HepG2 (cell line): ENCODE data around the gene TBC1D20. TPM values are rescaled to one million over a fixed set of nuclear protein-coding genes. Genes with fewer than 3 reads are reported as not detected.

ENCODE experiments used
- AKNA ChIP-seq: sonication (generic); formaldehyde crosslinking; IDR thresholded peaks from 2 replicates; pipeline ENCODE4 v1.4.0; 2020; ENCODE audit warnings: missing genetic modification reagents, borderline replicate concordance
- ATF2 ChIP-seq: sonication (generic); formaldehyde crosslinking; IDR thresholded peaks from 2 replicates; pipeline ENCODE4 v1.4.0; 2020; ENCODE audit warnings: missing genetic modification reagents
- CTCF ChIP-seq: sonication (generic); formaldehyde crosslinking; IDR thresholded peaks from 2 replicates; pipeline ENCODE4 v1.5.0; 2020; ENCODE audit warnings: mild to moderate bottlenecking, missing genetic modification reagents, moderate library complexity
- FUBP1 ChIP-seq: sonication (generic); formaldehyde crosslinking; IDR thresholded peaks from 2 replicates; pipeline ENCODE4 v1.5.1; 2020; ENCODE audit warnings: missing genetic modification reagents, mild to moderate bottlenecking, borderline replicate concordance
- MAFG ChIP-seq: sonication (generic); formaldehyde crosslinking; IDR thresholded peaks from 2 replicates; pipeline ENCODE4 v1.5.1; 2020; ENCODE audit warnings: mild to moderate bottlenecking, missing genetic modification reagents
- MTA1 ChIP-seq: sonication (generic); formaldehyde crosslinking; IDR thresholded peaks from 2 replicates; pipeline ENCODE4 v1.4.0; 2020; ENCODE audit warnings: missing genetic modification reagents, mild to moderate bottlenecking, borderline replicate concordance
- MTA3 ChIP-seq: sonication (generic); formaldehyde crosslinking; IDR thresholded peaks from 2 replicates; pipeline ENCODE4 v1.4.0; 2020; ENCODE audit warnings: missing genetic modification reagents
- PCBP2 ChIP-seq: fragments of 200-400 bp; formaldehyde crosslinking; optimal IDR thresholded peaks from 2 replicates; pipeline ENCODE3; 2018; ENCODE audit warnings: low read length, low read depth; ENCODE audit not compliant: poor library complexity, severe bottlenecking
- RFXAP ChIP-seq: sonication (generic); formaldehyde crosslinking; IDR thresholded peaks from 2 replicates; pipeline ENCODE4 v1.4.0; 2020; ENCODE audit warnings: missing genetic modification reagents, borderline replicate concordance
- SMC3 ChIP-seq: IDR thresholded peaks from 2 replicates; pipeline ENCODE4 v1.6.1; 2011; ENCODE audit warnings: low read length, improper control_type of control experiment
- ZKSCAN5 ChIP-seq: sonication (generic); formaldehyde crosslinking; IDR thresholded peaks from 2 replicates; pipeline ENCODE4 v1.5.1; 2020; ENCODE audit warnings: mild to moderate bottlenecking, missing genetic modification reagents
- ZNF136 ChIP-seq: sonication (generic); formaldehyde crosslinking; IDR thresholded peaks from 2 replicates; pipeline ENCODE4 v1.8.1; 2022; ENCODE audit warnings: low read depth, mild to moderate bottlenecking, moderate library complexity, missing genetic modification reagents
- ZNF232 ChIP-seq: sonication (generic); formaldehyde crosslinking; IDR thresholded peaks from 2 replicates; pipeline ENCODE4 v1.4.0; 2020; ENCODE audit warnings: missing genetic modification reagents, borderline replicate concordance
- ZNF251 ChIP-seq: sonication (generic); formaldehyde crosslinking; IDR thresholded peaks from 2 replicates; pipeline ENCODE4 v1.9.0; 2021; ENCODE audit warnings: mild to moderate bottlenecking, missing genetic modification reagents
- ZNF335 ChIP-seq: sonication (generic); formaldehyde crosslinking; IDR thresholded peaks from 2 replicates; pipeline ENCODE4 v1.4.0; 2020; ENCODE audit warnings: missing genetic modification reagents
- ZNF790 ChIP-seq: sonication (generic); formaldehyde crosslinking; IDR thresholded peaks from 2 replicates; pipeline ENCODE4 v1.8.0; 2022; ENCODE audit warnings: missing genetic modification reagents, mild to moderate bottlenecking, borderline replicate concordance
- polyA plus RNA-seq, 8 experiments: library from polyadenylated mRNA; depleted of rRNA in 3 of 8; stranded (reverse) in 7 of 8; unstranded in 1 of 8; fragments of >200 nt; fragmentation: Illumina TruSeq in 4 of 8; extraction: Trizol in 4 of 8; gene quantifications; 2 replicates each; pipeline versions ENCODE4 v1.2.1 to v1.2.3, GENCODE V29; 2011 to 2016; ENCODE audit warnings: low read depth in 4 of 8, missing spikeins in 1 of 8, mixed read lengths in 1 of 8; ENCODE audit not compliant: insufficient read depth in 1 of 8
- total RNA-seq, 5 experiments: library from RNA; depleted of rRNA; stranded (reverse); fragments of >200 nt; fragmentation: Illumina TruSeq; extraction: Trizol; gene quantifications; 2 replicates each; pipeline ENCODE4 v1.2.3, GENCODE V29; 2016; ENCODE audit warnings: low read depth in 1 of 5
- TF ChIP-seq, protein P1 (sequence below): fragments of 450-650 bp; IDR thresholded peaks from 2 replicates; pipeline ENCODE4 v1.6.1; 2017

Gene TBC1D20
- total and polyA plus RNA-seq, 2 of the 13 experiments (the other 11 are each of a cell fraction or from before 2014, with no cell fraction given) = 36.6 to 47.1 TPM

DNA sequence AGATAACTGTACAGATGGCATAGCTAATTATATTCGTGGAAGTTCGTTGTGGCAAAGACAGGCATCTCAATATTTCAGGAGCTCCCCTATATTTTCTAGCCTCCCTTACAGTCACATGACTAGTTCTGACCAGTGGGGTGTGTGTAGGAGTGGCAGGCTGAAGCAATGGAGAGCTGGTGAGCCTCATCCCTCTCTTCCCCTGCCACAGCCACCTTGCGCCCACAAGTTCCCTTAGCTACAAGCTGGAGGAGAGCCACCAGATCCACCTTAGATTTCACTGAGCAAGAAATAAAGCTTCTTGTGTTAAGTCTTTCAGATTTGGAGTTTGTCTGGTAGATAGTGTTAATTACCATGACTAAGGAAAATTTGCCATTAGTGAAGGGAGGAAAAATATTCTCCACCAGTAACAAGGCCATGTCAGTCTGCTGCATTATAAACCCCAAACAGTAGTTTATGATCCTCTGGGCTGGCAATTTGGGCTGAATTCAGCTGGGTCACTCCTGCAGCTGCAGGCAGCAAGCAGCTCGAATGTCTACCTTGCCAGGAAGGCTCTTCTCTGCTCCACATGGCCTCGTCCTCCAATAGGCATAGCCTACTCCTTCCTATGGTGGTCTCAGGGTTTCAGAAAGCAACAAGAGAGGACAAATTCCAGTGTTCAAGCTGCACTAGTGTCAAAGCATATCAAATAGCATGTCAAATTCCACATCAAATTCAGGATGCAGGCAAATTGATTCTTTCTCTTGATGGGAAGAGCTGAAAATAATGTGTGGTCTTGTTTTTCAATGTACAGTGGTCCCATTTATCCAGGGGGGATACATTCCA, 61.7 kb downstream of the TBC1D20 start (continued):
- TF ChIP-seq ZNF790 (CRISPR knock-in tag) (0 out of 2 replicates have a peak, but pooled peaks have one; percentile 54), MAFG (CRISPR knock-in tag) (no peak), RFXAP (CRISPR knock-in tag) (no peak), ZNF335 (CRISPR knock-in tag) (no peak), MTA3 (CRISPR knock-in tag) (no peak; the same call in 1 of the 2 replicates), FUBP1 (no peak), ATF2 (CRISPR knock-in tag) (no peak; the same call in 1 of the 2 replicates), ZKSCAN5 (CRISPR knock-in tag) (no peak), SMC3 (no peak), CTCF (no peak), PCBP2 (no peak), ZNF251 (CRISPR knock-in tag) (no peak), AKNA (CRISPR knock-in tag) (no peak), ZNF136 (no peak), ZNF232 (no peak), MTA1 (CRISPR knock-in tag) (no peak)
- TF ChIP-seq, protein P1, sequence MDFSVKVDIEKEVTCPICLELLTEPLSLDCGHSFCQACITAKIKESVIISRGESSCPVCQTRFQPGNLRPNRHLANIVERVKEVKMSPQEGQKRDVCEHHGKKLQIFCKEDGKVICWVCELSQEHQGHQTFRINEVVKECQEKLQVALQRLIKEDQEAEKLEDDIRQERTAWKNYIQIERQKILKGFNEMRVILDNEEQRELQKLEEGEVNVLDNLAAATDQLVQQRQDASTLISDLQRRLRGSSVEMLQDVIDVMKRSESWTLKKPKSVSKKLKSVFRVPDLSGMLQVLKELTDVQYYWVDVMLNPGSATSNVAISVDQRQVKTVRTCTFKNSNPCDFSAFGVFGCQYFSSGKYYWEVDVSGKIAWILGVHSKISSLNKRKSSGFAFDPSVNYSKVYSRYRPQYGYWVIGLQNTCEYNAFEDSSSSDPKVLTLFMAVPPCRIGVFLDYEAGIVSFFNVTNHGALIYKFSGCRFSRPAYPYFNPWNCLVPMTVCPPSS = no peak
